HG03039 (cell line): ENCODE results near the gene STARD8.
"Not testable (repeated sequence)": the region's sequence is repeated elsewhere in the genome, so short reads cannot be mapped to it uniquely, and the experiment has no call there.

Experiments
- ATAC-seq: cut with Tn5 transposase; IDR thresholded peaks from one replicate; pipeline ENCODE4 v1.9.1; 2021; ENCODE audit warnings: mild to moderate bottlenecking, moderate library complexity; ENCODE audit not compliant: unreplicated experiment

Gene STARD8

GRCh38 chrX:68688931-68689330, 41.5 kb downstream of the STARD8 start:
- ATAC-seq: not testable (repeated sequence)

GRCh38 chrX:68690936-68691501, 43.6 kb downstream of the STARD8 start:
- ATAC-seq: no peak

DNA sequence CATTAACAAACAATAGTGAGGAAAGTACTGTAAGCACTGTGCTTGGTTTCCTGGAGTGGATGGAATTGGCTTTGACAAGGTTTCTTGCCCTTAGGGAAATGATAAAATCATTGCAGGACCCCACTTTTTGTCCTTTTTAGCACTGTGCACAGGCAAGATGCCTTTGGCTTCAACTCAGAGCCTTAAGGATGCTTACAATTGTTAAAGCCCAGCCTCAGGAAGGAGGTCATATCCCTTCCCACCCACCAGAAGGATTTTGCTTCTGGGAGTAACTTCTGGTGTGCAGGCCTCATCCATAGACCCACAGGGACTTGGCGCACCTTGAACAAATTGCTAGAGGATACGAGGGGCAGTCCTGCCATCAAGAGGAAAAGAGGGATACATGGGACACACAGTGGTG, 44.5 kb downstream of the STARD8 start:
- ATAC-seq: no peak

DNA sequence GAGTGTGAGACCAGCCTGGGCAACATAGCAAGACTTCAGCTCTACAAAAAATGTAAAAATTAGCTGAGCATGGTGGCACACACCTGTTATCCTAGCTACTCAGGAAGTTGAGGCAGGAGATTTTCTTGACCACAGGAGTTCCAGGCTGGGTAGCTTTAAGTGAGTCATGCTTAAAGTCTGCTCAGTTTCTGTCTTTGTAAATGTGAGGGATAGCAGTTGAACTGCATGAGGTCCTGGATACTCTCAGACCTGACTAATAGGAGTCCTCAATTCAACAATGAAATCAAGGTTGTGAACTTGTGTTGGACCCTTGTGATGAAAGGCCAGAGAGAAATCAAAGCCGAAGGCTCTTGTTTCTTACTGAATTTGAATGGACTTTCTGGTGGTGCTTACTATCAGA, 45.2 kb downstream of the STARD8 start:
- no peak for ATAC-seq

DNA sequence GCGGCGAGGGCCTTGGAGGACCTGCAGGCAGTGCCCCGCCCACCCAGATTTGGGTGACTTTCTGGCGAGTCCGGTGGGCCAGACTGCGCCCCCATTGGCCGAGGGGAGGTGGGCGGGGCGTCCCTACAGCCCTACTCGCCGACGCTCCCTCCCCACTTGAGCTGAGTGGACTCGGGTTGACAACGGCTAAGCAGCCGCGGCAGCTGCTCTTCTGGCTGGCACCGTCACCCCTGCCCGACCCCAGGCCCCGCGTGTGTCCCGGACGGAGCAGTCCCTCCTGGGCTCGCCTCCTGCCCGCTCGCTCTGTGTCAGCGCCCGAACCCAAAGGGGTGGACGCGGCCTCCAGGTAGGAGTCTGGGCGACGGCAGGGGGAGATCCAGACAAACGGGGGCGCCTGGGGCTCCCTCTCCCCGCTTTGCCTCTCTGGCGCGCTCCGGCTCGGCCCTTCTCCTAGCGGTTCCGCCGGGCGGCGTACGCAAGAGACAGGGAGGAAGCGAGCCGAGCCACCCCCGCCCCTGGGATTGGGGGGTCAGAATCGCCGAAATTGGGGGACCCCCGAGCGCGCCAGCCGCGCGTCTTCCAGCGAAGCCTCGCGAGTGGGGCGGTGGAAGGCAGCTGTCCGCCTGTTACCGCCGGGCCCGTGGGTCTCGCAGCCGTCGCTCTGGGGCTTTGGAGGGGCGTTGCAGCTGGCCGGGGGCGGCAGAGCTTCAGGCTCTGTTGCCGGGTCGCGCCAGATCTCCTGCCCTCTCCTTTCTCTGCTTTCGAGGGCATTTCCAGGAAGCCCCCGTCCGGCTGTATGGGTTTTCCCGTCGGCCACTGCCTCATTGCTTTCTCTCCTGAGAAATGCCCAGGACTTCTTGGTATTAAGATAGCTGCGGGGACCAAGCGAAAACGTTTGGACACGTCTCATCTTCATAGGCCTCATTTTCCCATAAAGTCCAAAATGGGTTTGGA, 46.3 kb downstream of the STARD8 start:
- peak; percentile 45 for ATAC-seq

DNA sequence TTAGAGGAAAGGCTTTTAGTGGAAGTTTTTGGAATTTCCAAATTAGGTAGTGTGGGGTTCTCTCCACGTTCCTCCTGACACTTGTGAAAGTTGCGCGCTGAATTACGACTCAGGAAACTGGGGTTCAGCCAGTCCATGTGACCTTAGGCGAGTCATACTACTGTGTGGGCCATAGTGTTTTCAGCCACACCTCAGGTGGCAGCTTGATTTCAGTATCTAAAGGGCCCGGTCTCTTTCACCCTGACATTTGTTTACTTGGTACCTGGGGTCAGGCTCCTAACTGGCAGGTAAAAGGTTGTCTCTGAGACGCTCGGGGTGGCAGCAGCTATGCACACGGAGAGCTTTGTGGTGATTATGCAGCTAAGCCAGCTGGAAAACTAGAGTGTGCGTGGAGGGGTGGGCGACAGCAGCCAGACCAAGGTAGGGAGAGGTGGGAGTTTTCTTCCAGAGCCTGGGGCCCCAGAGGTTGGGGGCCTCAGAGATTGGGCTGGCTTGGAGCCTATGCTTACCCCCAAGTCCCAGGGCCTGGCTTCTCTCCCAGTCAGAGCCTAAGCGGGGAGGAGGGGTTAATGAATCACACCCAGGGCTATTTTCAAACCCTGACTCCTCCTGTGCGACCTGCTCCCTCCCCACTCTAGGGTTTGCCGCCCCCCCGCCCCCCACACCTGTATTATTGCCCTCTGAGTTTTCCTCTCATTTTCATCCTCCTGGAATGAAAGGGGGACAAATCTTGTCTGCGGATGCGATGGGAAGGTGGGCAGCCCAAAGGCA, 47.2 kb downstream of the STARD8 start:
- no peak for ATAC-seq

DNA sequence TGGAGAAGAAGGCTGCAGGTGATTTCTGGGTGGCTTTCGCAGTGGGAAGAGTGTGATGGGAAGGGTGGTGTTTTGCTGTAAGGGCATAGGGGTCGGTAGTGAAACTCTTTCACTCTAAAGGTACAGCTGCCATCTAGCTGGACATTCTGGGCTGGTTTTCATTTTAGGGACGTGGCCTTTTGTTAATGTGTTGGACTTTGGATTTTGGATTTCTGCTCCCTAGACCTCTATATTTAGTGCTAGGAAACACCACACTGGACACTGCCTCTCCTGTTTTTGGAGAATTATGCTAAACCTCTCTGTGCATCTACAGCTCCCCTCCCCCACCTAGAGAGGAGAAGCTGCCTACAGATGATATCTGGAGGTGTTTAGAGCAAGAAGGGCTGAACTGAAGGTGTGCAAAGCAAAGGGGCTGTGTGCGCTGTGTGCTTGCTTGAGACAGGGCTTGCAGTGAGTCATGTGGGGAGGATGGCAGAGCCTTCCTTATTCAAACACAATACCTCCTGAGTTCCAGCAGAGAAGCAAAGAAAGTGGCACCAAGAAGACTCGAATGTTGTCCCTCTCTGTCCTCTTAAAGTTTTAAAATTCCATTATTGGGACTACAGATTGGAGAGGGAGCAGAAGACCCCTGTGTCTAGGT, 47.9 kb downstream of the STARD8 start:
- no peak for ATAC-seq

GRCh38 chrX:68696267-68696990, 49.0 kb downstream of the STARD8 start:
- no peak for ATAC-seq

DNA sequence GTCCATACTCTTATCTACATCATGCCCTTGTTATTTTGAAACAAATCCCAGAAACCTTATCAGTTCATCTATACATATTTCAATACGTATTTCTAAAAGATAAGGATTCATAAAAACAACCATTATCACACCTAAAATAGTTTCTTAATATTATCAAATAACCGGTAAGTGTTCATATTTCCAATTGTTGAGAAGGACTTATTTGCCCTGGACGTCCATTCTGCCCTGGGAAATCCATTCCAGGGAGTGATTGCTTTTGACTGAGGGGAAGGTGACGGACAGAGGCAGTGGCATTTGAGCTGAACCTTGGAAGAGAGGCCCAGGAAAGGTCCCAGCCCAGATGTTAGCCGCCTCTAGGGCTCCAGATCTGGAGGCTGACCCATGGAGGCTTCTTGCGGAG, 49.6 kb downstream of the STARD8 start:
- no peak for ATAC-seq

- no peak for ATAC-seq
Observed at GRCh38 chrX:68697465-68698125, 50.1 kb downstream of the STARD8 start.

GRCh38 chrX:68698942-68699341, 51.5 kb downstream of the STARD8 start:
- no peak for ATAC-seq

GRCh38 chrX:68699960-68700746, 52.7 kb downstream of the STARD8 start:
- ATAC-seq: no peak

GRCh38 chrX:68703369-68703768, 55.9 kb downstream of the STARD8 start:
- ATAC-seq: no peak

- ATAC-seq: no peak
Observed at GRCh38 chrX:68703846-68704245, 56.4 kb downstream of the STARD8 start.

DNA sequence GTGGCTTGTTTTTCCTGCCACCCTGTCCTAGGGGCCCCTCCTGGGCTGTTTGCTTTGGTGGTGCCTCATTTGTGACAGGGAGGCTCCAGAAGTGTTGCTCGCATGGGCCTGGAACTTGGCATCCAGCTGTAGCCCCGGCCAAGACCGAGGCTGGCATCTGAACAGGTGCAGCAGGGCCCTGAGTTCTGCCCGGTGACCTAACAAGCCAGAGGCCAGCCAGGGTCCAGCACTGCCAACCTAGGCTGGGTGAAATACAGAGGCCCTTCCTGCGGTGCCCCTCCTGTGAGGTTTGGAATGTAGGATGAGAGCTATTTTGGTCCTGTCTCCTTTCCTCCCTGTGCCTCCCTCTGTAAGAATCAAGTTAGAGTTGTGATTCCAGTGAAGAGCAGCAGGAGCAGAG, 58.5 kb downstream of the STARD8 start:
- no peak for ATAC-seq

DNA sequence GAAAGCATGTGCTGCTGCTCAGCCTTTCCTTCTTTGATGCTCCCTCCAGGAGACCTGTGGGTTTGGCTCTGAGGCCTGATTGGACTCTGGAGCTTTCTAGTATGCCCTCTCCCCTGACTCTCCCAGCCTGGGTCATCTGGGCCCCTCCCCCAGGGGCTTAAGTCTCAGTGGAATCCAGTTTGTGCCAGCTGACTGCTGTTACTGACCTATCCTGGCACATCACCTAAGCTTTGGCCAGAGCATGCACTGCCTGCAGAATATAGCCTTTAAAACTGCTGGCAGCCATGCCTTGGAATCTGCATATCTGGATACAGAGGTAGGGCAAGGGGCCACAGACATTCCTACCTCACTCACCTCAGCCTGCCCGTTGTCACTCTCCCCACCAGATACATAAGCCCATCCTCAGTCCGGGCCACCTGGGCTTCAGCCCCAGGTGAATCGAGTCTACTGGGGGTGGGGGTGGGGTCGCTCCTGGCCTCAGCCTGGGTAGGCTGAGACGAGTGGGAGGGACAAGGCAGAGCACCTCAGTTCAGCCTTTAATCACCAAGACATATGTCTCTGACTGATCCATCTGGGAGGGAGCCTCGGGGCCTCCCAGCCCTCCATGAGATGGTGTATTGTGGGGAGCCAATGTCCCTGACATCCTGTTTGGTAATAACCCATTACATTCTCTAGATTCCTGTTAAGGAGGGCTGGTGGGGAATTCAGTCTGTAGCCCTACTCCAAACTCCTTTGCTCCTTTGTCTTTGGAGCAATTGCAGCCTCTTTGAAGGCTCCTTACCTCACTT, 61.2 kb downstream of the STARD8 start:
- no peak for ATAC-seq

DNA sequence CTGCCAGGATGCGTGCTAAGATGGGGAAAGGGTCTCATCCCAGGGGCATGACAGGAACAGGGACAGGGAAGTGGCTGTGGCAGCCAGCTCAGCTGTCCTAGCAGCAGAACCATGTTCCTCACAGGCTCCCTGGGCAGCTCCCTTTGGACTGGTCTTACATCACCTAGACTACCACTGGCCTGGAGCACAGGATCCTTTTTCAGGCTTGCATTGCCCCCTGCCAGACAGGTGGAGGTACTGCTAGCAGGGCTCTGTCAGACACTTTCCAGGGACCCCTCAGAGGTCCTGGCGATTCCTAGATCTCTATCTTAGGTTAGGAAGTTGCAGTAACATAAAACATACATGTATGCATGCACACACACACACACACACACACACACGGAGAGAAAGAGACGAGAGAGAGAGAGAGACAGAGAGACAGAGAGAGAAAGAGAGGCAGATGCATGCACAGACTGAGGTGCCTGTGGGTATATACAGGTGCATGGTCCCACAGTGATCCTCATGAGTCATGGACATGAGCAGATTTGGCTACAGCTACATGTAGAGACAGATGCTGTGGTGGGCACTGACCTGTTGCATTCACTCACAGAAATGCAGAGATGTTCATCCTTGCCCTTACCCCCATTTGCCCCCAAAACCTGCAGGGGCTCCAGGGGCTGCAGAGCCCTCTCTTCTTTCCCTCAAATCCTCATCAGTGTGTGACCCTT, 63.6 kb downstream of the STARD8 start:
- peak; percentile 61 for ATAC-seq

DNA sequence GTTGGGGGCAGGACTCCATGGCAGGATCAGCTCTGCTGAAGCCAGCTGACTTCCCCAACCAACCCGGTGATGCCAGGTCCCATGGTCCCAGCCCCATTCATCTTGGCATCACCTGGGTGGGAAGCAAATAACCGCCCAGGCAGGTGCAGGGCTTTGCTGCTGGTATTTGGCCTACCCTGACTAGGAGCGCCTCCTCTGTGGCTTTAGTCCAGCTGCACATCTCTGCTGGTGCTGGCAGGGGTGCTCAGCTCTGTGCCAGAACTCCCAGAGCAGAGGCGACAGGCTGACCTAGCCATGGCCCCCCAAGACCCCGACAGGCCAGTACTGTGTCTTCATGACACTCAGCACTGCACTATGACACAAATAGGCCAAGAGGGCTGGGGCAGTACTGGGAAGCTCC, 64.4 kb downstream of the STARD8 start:
- ATAC-seq: no peak
